NCI-H1092 treated with DMSO at 0.1 percent for 48 hours (cell line): ENCODE measurements around the gene PAX4.
"Not testable (repeated sequence)": the region's sequence is repeated elsewhere in the genome, so short reads cannot be mapped to it uniquely, and the experiment has no call there.

Source experiments
- DNase-seq: peaks from one replicate; lab custom pipeline; 2025; lab: John Stamatoyannopoulos, UW

Gene PAX4

DNA sequence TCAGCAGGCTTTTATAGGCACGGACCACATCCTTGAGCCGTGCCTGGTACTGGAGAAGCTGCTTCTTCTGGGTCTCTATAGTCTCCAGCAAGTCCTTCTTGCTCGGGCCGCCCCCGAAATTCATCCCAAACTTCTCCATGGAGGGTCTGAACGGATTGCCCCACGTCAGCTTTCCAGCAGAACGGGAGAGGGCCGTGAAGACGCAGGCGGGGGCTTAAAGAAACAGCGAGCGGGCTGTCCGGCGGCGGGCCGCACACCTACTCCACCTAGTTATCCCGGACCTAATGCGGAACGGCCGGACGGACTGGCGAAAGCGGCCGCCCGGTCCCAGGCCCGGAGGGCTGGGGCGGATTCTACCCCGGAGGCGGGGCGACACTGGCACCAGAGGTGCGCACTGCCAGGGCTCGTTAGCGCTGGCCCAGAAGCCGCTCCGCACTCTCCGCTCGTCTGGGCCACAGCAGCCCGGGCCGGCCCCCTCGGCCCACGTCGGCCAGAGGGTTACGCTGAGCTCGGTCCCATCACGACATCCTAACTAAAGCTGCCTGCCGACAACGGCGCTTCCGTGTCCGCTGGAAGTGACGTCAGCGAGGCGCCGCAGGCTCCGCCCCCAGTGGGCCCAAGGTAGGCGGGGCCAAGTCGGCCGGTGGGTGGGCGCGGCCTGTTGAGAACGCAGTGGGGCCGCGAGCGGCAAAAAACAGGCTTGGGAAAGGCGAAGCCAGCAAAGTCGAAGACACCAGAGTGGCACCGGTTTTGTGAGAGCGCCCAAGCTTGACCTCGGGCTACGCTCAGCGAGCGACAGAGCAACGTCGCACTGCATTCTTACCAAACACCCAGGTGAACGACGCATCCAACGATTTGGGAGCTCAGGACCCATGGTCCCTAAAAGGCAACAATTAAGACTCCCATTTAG is 32.6 kb downstream of the PAX4 start, which contains the start of gene GCC1:
GCC1 (minus strand) TSS at position 553 of the 910 bp plus-strand sequence; CDS start at position 139, 414 bp downstream.
- DNase-seq: peak; percentile 78

DNA sequence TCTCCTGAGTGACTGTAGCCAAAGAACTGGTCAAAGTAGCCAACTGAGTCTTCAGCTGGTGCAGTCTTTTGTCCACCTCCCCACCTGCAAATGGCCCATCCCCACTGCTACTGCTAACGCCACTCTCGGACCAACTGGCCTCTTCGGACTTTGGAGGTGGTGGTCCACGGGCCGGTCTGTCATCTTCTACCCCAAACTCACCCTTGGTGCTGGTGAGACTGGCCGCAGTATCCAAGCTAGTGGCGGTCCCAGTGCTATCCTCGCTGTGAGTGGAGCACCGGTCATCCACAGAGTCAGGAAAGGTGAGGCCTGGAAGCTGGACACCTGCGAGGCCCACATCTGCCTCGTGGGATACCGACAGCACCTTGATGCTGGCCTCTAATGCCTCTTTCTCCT is 33.3 kb downstream of the PAX4 start:
- DNase-seq: no peak

DNA sequence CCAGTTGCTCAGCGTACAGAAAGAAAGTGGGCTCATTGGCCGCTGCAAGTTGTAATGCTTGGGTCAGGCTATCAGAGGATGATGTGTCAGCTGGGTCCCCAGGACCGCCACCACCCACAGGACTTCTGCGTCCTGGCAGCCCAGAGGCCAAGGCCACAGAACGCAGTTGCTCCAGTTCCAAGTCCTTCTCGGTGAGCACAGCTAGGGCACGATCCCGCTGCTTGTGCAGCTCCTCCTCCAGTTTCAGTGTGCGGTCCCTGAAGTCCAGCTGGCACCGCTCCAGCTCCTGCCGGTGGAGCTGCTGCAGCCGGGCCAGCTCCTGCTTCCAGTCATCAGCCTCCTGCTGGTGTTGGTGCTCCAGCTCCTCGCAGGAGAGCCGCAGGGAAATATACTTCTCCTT is 35.6 kb downstream of the PAX4 start:
- DNase-seq: no peak

DNA sequence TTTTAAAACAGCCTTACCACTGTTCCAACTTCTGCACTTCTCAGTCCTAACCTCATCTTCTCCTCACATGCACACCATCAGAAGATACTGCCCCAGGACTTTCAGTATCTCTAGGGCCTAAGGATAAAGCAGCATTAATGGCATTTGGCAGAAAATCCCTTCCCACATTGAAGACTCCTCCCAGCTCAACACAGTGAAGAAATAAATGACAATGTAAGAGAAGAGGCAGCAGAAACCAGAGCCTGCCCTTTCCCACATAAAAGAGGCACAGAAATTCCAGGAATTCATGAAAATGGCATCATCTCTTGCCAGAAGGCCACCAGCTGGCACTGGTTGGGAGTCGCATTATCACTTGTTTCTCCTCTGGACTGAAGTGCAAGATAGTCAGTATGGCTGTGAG is 36.2 kb downstream of the PAX4 start:
- no peak for DNase-seq

DNA sequence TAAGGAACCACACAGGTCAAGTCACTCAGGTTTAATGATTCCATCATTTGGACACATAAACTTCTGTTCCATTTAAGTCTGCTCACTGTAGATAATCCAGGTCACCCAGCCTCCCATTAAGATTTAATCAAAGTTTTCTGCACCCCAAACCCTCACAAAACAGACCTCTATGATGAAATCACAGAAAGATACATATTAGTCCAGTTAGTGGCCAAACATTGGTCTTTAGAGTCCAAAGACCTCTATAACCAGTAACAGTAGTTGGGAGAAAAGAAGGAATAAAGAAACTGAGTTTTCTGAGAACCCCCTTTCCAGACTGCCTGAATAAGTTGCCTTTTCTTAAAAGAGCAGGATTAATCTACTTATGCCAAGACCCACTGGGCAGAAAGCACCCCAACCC is 37.3 kb downstream of the PAX4 start:
- DNase-seq: no peak

DNA sequence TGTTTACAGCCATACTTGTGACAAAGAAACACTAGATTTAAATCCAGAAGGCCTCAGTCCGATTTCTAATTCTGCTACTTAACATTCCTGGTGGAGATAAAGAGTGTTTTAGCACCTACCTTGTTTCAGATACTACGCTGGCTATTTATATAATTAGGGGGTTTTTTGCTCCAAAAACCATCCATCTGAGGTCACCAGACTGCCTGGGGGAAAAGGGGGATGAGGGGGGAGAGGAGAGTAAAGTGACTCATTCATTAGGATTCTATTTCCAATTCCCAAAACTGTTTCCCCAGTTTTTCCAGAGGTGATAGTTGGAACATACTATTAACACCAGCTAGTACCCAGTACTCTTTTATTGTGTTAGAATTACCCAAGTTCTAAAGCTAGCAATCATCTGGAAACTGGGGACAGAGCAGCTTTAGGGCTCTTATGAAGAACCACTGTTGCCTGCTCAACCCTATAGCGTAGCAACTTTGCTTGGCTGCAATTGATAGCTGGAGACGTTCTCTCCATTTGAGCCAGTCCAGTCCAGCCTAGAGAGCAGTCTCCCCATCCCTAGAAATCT is 39.1 kb downstream of the PAX4 start:
- no peak for DNase-seq

DNA sequence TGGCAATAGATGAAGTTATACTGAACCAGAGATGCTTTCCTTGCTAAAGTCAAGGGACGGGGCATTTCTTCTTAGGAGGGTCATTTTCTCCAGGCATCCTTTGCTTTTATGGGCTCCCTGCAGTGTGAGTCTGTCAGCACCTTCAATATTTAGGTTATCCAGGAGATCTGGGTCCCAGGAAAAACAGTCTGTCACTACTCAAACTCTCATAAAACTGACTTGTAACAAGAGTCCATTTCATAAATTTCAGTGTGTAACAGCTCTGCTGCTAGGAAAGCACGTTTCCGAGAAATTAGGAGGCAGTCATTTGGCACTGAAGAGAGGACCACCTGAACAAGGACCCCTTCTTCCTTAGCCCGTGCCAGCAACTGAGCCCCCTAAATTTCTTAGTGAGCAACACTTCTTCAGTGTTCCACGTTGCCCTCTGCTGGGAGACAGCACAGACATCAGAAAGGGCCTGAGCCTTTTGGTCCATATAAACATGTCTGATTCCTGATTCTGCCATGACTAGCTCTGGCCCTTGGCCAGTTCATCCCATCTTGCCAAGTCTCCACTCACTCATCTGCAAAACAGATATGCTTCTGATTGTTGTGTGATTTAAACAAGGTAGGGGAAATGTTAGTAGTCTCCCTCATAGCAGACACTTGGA is 39.8 kb downstream of the PAX4 start:
- peak; percentile 11 for DNase-seq

DNA sequence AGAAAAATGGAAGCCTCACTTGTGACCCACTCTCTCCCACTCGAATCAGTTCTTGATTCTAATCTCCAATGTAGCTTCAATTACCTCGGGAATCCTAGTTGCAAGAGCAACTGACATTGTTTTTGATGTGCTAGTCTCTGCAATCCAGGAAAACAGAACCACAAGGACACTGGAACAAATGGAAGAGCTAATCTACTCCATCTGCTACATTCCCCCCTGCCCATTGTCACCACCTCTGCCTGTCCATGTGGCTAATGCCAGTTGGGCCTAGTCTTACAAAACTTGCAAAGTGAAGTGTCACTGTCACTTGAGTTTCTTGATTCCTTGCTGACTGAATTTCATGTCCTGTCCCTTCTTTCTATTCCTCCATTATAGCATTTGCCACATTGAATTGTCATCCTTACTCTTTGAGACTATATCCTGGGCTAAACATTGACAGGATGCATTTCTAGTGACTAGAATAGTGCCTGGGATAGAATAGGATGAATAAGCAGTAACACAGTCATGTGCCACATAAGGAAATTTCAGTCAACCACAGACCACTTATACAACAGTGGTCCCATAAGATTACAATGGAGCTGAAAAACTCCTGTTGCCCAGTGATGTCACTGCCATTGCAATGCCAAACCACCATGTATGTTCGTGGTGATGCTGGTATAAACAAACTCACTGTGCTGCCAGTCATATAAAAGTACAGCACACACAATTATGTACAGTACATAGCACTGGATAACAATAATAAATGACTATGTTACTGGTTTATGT is 46.0 kb downstream of the PAX4 start:
- no peak for DNase-seq

DNA sequence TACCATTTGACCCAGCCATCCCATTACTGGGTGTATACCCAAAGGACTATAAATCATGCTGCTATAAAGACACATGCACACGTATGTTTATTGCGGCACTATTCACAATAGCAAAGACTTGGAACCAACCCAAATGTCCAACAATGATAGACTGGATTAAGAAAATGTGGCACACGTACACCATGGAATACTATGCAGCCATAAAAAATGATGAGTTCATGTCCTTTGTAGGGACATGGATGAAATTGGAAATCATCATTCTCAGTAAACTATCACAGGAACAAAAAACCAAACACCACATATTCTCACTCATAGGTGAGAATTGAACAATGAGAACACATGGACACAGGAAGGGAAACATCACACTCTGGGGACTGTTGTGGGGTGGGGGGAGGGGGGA is 49.9 kb downstream of the PAX4 start:
- DNase-seq: not testable (repeated sequence)

DNA sequence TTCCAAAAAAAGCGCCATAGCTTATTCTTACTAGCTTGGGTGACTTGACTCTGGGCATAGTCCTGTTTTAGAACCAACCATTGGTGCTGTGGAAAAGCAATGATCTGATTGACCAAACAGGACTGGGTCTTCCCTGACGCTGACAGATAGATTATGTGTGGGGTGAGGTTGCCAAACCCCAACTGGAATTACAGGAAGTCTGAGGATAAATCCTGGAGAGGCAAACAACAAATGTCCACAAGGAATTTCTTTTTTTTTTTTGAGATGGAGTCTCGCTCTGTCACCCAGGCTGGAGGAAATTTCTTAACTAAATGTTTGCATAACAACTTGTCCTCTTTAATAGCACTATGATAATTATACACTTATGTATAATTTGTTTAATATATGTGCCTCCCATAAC is 51.7 kb downstream of the PAX4 start:
- no peak for DNase-seq
